GM21737 (cell line): ENCODE data around the gene ST8SIA1.

Source experiments
- ATAC-seq: cut with Tn5 transposase; IDR thresholded peaks from one replicate; pipeline ENCODE4 v1.9.1; 2021; ENCODE audit warnings: mild to moderate bottlenecking, moderate library complexity; ENCODE audit not compliant: unreplicated experiment

ST8SIA1 gene

DNA sequence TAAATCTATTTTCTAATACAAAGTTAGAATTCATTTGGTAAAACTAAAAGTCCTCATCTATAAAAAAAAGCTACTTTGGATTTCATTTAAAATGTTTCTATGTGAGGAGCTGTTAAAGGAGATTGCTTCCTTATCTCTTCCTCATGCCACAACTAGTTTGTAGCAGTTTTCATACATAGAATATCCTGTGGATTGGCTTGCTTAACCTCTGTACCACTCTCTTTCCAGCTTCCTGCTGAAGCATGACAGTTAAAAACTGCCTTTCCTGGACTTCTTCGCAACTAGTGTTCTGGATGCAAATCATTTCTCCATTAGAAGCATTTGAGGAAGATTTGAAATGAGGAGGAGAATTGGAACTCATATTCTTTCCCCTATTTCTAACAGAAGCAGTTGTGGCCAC is 49.6 kb downstream of the ST8SIA1 start:
- ATAC-seq = no peak

DNA sequence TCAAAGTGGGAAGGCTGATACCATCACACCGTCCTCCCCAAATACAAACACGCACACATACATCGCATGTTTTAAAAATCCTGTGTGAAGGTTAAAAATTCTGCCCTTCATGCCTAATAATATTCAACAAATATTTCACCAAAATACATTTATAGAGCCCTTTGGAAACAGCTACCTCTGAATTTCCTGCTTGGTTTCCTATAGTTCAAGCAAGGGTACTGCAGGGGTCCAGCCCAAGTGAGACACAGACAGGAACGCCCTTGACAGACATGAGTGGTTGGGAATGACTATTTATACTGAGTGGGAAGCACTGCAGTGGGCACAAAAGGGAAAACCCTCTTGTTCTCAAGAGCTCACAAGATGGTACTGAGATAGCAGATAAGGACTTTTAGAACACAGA is 51.0 kb downstream of the ST8SIA1 start:
- no peak for ATAC-seq

DNA sequence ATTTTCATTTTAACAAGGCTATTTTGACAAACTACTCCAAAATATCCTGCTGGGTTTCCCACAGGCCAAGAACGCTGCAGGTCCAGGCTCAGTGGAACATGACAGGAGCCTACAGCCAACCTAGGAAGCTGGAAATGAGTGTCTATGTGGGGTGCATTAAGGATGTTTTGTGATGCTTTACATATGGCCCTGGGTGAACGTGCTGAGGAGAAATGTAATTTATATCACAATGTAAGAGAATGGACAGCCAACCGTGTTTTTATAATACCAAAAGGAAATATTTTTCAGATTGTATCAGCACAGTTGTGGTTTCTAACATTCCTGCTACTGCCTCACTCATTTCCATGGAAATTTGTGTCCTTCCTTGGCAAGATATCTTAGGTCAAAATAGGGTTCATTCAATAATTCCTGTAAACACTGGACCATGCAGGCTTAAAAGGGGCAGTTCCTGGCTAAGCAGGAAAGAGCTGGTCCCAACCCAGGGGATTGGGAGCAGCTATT is 51.5 kb downstream of the ST8SIA1 start:
- no peak for ATAC-seq

DNA sequence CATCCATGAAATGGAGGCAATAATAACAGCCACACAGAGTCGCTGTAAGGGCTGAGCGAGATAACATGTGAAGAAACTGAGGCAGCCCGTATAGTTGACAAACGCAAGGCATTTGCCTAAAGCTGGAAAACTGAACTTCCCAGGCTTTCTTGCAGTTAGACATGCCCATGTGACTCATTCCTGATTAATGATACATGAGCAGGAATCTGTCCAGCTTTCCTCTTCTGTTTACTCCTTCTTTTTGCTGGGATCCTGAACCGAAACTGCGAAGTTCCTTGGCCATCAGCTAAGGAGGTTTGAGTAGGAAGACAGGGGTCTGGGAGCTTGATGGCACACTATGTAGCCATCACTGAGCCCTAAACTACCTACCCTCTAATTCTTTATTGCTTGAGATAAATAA is 52.2 kb downstream of the ST8SIA1 start:
- ATAC-seq = no peak

DNA sequence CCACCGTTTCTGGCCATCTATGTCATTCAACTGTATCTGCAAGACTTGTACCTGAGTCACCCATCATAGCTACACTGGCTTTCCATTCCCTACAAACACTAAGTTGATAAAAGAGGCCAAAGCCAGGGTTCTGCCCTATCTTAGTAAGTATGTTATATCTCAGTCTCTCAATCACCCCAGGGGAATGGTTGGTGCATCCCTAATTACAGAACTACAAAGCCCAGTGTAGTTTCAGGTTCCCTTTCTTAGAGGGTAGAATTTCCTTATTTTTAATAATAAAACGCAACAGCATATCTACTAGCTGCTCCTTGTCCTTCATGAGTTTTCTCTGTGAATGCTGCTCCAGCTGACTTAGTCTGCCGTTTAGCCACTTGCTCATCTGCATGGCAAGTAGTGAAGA is 57.6 kb downstream of the ST8SIA1 start:
- no peak for ATAC-seq

DNA sequence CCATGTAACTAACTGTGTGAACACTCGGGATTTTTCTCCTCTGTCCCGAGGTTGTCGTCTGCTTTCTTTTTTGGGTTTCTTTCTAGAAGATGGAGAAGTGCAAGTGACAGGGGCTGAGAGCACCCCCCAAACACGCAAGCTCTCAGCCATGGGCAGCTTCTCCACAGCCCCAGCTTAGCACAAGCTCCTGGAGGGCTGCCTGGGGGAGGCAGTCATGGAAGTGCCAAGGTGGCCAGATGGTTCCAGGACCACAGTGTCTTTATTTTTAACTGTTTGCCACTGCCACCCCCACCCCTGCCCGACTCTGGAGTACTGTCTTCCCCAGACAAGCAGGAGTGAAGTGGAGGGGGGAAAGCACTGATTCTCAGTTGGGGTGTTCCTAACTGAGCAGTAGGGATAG is 58.2 kb downstream of the ST8SIA1 start:
- no peak for ATAC-seq

DNA sequence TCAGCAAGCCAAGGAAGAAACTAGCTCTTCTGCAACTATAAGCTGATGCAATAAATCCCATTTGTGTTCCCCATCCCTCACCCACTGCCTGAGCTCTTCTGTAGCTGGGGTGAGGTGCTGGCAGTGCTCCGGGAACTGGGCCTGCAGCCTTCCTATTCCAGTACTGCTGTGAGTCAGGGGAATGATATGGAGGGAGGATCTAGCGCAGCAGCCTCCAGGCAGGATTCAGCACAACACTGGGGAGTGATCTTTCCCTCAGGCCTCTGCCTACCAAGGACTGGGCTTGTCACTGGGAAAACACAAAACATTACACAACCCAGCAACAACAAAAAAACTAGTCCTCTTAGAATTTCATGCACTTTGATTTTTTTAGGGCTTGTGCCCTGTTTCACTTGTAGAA is 58.7 kb downstream of the ST8SIA1 start:
- ATAC-seq = no peak

DNA sequence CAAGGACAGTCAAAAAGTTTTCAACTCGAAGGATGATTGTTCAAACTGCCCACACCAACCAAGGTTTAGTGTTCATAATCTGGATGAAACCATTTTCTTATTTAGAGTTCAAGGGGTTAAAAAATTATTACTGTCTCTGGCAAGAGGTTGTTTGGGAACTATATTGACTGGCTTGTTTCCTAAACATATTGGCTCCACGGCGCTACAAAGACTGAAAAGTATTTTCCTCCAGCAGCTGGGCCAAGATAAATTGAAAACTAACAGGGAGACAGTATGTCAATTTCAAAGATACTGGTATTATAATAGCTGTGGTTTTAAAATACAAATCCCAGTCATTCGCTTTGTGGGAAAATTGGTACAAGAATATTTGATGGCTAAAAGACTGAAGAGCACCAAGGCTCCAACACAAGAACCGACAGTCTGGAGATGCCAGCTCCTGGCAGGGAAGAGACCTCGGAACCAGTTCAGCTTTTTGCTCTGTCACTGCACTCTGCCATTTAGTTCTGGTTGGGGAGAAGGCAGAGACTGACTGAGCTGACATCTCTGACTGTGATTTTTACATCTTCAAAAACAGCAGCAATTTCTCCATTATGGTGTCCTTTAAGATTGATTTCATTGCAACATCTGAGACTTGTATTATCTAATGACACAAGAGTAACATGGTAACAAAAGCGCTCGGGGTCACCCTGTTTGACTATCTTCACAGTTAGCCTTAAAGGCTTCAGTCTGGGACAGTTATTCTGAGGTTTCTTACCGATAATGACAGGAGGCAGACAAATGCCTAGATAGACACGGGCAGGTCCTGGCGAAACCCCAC is 62.0 kb downstream of the ST8SIA1 start:
- ATAC-seq = no peak

DNA sequence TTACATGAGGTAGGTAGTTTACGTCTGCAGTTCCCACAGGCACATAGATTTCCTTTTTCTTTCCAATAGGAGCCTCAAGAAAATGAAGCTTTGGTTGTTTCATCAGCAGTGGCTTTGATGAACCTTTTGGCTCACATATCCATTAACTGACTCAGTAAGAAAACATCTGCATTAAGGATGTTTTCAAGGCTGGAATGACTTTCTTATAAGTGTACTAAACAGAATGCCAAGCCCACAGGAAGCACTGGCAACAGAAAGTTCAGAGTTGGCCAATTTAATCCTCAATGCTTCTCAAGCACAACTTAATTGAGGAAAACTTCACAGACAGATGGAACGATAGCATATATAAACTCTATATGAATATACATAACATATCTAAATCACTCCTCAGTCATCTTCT is 63.5 kb downstream of the ST8SIA1 start:
- no peak for ATAC-seq

DNA sequence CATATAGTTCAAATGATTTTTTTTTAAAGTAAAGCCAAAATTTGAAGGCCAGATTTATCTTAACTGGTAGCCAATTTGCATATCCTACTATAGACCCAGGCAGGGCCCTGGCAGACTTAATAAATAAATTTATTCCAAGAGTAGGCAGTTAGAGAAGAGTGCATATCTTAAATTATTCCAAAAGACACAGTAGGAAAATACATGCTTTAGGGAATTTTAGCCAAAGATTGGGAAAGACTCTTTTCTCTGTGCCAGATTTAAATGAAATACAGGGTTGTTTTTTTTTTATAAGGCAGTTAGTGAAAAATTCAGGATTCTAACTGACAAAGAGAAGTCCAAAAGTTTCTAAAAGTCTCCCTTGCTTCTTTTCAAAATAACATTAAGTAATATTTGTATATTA is 65.5 kb downstream of the ST8SIA1 start:
- ATAC-seq = no peak

DNA sequence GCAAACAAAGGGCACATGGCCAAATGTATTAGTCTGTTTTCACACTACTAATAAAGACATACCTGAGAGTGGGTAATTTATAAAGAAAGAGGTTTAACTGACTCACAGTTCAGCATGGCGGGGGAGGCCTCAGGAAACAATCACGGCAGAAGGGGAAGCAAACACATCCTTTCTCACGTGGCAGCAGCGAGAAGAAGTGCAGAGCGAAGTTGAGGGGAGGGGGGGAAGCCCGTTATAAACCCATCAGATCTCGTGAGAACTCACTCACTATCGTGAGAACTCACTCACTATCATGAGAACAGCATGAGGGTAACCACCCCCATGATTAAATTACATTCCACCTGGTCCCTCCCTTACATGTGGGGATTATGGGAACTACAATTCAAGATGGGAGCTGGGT is 66.1 kb downstream of the ST8SIA1 start:
- no peak for ATAC-seq

DNA sequence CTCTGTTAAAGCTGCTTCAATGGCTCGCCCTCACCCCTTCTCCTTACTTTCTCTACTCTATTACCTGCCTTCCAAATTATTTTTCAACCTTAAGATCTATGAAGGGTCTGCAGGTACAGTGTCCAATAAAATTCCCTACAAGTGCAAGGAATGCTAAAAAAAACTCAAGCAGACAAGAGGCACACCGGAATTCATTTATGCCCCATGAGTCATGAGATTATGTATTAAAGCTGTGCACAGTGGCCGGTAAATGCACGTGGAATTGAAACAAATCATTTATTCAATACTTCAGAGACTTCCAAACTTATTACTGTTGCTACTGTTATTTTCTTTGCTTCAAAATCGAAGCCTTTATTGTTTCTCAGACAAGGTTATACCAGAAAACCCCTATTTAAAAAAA is 68.4 kb downstream of the ST8SIA1 start:
- ATAC-seq = no peak

DNA sequence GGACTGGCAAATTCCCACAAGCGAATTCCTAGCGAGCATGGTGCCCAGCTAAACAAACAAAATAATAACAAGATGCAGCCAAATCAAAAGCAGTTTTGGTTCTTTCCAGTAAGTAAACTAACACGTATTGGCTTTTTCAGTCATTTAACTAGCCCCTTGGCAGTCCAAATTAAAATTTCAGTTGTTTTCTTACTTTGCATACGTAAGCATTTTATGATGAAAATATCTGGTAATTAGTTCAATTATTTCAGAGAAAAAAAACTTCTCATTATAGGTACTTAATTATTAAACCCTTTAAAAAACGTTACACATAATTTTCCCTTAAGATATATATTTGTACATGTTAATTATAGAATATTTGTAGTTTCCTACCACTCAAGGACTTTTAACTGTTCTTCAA is 70.1 kb downstream of the ST8SIA1 start:
- ATAC-seq = no peak

DNA sequence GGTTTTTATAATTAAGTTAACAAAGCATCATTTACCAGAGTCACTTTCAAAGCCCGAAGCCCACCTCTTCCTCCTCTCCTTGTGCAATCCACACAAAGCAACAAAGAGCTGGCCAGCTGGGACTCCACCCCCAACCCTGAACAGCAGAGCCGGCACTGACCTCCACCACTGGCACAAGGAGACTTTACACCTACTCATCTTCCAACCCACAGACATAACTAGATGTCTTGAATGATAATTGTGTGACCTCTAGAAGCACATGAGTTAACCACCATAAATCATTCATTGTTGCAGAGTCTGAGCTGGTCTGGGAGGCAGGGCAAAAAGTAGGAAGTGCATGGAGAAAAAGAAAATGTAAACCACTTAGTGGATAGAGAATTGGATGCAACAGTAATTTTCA is 72.2 kb downstream of the ST8SIA1 start:
- no peak for ATAC-seq

DNA sequence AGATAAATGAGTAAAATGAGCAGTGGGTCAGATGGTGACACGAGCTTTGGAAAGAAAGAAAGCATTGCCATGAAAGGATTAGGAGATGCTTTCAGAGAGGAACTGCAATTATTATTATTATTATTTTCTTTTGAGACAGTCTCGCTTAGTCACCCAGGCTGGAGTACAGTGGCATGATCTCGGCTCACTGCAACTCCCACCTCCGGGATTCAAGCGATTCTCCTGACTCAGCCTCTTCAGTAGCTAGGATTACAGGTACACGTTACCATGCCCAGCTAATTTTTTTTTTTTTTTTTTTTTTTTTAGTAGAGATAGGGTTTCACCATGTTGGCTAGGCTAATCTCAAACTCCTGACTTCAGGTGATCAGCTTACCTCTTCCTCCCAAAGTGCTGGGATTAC is 77.4 kb downstream of the ST8SIA1 start:
- no peak for ATAC-seq

DNA sequence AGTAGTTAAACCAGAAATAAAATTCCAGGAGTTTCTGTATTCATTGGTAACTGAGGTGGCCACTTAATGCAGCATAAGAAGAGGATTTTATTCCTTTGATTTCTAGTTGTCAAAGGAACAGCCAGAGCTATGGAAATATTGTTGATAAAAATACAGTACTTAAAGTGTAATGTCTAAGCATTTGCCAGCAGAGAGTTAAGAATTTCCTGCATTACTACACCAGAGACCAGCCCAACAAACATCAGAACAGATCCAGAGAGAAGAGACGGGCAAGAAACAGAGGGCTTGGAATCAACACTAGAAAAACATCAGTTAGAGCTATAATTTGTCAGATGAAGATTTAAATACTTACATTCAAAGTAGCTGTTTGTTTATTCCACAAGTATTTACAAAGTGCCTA is 77.9 kb downstream of the ST8SIA1 start:
- ATAC-seq = no peak

DNA sequence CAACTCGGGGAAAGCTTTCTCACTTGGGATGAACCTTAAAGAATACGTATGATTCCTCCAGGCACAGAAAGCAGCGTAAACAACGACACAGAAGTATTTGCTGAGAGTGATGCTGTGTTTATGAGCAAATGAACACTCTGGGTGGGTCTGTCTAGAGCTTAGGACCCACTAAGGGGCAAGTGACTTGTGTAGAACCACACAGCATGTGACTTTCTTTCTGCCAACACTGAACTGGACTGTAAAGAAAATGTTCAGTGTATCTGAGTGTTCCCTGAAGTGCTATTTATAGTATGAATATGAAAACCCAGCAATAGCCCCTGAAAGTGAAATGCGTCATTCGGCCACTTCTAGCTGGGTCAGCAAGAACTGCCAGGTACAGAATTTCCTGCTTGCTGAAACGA is 78.5 kb downstream of the ST8SIA1 start:
- ATAC-seq = no peak

DNA sequence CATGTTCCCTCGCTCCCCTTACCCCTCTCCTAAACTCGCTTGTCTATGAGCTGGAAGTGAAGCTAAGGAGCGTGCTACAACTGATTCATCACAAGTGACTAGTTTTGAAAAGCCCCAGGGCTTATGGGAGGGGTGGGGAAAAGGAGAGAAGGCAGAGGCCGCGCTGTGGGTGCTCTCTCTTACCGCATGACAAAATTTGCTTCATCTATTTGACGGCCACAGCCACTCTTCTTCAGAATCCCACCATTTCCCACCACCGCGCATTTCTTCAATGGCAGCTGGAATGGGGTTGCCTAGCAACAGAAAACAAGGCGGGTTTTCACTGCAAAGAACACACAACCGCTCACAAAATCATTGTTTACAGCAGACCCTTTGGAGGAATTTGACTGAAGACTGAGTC is 79.4 kb downstream of the ST8SIA1 start:
- no peak for ATAC-seq

DNA sequence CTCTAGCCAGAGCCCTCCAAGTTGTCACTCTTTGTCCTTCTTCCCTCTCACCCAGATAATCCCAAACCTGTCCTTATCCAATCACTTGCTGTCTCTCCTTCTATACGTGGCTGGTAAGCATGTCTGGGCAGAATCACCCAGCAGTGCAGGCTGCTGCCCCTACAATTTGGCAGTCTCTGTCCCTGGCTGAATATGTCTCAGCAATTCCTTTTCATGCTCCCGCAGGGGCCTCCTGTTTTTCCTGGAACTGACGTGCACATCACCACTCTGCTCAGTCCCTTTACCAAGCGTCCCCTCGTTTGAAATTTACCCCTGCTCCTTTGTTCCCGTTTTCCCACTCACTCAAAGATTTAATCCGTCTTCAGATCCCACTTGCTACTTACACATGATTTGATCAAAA is 80.0 kb downstream of the ST8SIA1 start:
- no peak for ATAC-seq

DNA sequence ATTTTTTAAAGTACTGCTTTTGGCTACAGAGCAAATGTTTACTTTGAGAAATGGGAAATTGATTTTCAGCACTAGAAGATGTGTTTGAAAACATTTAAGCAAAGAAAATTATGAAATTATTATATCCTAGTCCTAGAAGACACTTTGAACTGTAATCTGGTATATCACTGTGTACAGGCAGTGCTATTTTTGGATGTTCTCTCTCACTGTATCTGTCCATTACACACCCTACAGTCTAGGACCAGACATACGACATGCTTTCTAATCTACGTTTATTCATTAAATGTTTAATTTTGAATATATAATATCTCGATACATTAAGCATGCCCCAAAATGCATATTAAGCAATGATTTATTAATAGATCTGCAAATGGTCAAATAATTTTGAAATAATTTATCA is 82.5 kb downstream of the ST8SIA1 start:
- no peak for ATAC-seq

DNA sequence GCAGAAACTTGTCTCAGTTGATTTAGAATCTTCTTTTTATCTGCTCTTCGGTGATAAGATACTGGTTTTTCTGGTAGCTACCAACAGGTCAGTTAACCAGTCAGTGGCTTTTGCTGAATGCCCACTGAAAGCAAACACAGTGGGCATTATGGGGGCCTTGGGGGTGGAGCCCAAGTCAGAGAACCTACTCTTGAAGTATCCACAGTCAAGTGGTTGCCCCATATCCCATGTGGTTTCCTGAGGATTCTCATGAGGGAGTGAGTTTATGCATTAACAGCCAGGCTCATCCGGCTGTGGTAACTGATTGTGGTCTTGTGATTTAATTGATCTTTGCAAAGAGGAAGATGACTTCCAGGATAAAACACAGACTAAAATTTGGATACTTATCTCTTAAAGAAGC is 83.7 kb downstream of the ST8SIA1 start:
- no peak for ATAC-seq

DNA sequence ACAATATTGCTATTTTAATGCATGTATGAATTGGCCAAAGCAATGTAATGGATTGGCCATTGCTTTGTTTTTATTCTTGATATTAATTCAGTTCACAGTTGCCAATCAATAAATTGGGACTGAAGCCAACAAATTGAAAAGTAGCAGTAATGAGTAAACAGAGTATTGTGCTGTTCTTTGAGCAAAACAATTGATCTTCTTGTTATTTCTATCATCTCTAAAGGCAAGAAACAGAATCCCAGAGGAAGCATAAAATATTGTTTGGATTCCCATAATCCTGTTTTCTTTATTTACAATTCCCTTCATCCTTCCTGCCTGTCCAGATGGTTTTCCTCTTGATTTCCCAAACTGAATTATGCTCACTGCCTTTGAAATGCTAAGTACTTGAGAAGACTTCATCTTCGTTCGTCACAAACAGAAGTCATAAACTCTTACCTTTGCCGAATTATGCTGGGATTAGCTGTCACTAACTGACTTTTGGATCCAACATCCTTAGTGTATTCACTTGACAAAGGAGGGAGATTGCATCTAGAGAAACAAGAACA is 85.9 kb downstream of the ST8SIA1 start:
- ATAC-seq = no peak

DNA sequence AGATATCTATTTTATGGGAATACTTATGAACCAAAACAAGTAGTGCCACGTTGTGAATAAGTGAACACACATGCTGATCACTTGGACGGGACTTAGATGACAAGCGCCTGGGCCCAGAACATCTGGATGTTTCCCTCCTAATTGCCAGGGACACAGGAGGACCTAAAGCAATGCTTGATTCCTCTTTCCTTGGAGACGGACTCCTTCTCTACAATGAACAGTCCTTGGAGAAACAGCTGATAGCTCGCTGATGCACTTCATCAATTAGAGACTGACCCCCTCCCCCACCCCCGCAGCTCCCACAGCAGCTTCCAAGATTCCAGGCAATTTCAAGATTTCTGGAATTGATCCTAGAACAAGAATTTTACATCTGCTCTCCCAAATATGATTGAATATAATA is 86.4 kb downstream of the ST8SIA1 start:
- ATAC-seq = no peak
